CMK (cell line): Measurements from ENCODE around the gene ARFGAP3.

Experiments used
- DNase-seq: peaks from one replicate; pipeline ENCODE4 v3.0.0-alpha.2; 2010; ENCODE audit warnings: low read depth

ARFGAP3 gene

DNA sequence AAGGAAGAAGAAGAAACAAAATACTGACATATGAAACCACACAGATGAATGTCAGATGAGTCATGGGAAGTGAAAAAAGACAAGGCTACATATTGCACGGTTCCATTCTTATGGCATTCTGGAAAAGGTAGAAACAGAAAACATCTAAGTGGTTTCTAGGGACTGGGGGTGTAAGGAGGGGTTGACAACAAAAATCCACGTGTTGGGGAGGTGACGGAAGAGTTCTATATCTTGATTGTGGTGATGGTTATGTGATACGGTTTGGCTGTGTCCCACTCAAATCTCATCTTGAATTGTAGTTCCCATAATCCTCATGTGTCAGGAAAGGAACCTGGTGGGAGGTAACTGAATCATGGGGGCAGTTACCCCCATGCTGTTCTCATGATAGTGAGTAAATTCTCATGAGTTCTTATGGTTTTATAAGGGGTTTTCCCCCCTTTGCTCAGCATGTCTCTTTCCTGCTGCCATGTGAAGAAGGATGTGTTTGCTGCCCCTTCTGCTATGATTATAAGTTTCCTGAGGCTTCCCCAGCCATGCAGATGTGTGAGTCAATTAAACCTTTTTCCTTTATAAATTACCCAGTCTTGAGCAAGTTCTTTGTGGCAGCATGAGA, 6.4 kb upstream of the ARFGAP3 start:
- no peak for DNase-seq

DNA sequence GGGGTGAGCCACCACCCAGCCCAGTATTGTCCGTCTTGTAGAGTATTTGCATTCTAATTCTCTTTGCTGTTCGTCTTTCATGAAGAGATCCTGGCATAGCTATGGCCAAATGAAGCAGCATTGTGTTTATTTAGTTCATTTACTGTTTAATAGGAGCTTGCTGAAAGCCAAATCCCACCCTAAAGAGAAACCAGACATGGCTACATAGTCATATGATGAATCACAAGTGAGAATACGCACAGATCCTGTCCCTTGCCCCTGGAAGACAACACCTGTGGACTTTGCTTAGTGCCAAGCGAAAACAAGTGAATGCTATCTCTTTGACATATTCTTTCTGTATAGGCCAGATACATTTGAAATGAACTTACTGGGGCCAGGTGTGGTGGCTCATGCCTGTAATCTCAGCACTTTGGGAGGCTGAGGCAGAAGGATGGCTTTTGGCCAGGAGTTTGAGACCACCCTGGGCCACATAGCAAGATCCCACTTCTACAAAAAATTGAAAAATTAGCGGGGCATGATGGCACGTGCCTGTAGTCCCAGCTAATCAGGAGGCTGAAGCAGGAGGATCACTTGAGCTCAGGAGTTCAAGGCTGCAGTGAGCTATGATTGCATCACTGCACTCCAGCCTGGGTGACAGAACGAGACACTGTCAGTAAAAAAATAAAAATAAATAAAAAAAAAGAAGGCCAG, 5.1 kb upstream of the ARFGAP3 start:
- DNase-seq, result no peak

DNA sequence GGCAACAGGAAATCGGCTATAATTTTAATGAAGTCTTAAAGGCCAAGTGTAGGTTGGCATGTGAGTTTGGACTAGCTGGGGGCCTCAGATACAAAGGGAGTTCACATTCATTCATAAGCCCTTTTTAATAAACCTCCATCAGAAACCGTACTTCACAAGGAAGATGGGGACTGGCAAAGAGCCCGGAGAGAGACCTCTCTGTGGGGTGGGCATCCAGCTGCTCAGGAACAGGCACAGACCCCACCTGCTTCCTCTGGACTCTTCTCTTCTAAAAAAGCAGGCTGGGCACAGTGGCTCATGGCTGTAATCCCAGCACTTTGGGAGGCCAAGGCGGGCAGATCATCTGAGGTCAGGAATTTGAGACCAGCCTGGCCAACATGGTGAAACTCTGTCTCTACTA, 3.9 kb upstream of the ARFGAP3 start:
- DNase-seq, result no peak

DNA sequence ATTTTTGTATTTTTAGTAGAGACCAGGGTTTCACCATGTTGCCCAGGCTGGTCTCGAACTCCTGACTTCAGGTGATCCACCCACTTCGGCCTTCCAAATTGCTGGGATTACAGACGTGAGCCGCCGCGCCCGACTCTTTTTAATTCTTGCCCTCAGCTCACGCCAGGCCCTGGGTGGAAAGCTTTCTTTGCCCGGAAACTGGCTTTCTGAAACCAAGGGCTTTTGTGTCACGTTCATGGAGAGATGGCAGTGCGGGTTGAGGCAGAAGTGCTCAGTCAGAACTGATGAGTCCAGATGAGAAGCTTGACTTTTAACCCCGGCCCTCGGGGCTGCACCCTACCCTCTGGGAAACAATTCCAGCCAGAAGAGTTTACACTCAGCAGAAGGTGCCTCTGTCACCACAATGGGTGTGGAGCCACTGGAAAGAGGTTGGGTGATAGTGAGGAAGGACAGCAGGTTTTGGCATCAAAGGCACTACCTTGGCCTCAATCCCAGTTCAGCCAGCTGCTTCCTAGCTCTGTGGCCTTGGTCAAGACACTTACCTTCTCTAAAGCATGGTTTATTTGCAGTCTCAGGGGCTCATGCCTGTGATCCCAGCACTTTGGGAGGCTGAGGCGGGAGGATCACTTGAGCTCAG, 890 bp upstream of the ARFGAP3 start:
- DNase-seq, result no peak

DNA sequence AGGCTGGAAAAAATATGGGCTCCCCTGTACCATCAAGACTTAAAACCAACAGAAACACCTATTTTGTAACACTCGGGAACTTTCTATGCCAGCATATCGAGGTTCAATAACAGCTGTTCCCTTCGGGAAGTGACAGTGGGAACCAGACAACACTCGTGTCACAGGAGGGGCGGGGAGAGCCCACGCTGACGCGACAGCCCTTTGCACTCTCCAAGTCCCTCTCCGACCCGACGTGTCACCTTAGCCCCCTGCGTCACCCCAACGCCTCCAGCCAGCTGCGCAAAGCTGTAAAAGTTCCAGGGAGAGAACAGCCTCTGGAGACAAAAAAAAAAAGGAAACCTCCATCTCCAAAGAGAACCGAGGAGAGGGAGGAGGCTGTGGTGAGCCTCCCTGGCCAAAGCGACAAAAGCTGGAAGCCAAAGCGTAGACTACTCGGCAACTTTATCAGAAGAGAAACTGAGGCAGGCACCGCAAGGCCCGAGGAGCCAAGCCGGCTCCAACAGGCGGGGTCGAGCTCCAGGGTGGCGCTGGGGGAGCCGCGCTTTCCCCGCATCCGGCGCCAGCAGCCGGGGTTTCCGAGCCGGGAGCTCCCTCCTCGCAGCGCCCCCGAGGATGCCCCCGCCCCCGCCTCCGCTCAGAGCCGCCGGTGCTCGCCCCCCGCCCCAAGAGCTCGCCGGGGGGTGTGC, 751 bp downstream of the ARFGAP3 start:
- DNase-seq, result peak; percentile 17

DNA sequence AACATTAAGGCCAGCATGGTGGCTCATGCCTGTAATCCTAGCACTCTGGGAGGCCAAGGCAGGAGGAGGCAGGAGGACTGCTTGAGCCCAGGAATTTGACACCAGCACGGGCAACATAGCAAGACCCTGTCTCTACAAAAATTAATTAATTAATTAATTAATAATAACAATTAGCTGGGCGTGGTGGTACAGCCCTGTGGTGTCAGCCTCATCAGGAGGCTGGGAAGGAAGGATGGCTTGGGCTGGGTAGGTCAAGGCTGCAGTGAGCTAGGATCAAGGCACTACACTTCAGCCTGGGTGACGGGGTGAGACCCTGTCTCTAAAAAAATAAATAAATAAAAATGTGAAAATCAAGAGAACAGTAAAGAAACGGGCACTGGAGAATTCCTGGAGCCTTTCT, 1.4 kb downstream of the ARFGAP3 start:
- no peak for DNase-seq

DNA sequence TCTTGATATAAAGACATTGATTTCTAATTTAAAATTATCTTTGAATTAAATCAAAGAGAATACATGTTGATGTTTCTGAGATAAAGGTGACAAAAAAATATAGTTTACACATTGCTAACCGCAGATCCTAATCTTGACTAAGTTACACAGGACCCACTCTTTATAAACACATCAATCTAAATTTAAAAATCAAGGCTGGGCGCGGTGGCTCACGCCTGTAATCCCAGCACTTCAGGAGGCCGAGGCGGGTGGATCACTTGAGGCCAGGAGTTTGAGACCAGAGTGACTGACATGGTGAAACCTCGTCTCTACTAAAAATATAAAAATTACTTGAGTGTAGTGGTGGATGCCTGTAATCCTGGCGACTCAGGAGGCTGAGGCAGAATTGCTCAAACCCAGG, 1.9 kb downstream of the ARFGAP3 start:
- no peak for DNase-seq

DNA sequence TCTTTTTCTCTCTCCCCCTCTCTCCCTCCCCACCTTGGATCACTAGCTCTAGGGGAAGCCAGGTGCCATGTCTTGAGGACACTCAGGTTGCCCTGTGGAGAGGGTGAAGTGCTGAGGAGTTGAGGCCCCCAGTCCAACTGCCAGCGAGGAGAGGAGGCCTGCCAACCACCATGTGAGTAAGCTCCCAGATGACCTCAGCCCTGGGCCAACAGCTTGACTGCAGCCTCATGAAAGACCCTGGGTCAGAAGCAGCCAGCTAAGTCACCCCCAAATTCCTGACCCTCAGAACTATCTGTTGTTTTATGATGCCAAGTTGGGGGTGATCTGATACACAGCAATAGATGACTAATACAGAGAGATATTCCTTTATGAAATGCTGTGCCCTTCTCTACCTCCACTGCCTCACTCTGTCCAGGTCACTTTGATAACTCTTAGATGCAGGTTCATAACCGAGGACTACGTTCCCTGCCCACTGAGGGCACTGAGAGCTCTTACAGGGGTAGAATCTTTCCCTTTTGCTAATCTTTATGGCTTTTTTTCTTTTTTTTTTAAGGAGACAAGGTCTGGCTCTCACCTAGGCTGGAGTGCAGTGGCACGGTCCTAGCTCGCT, 8.0 kb downstream of the ARFGAP3 start:
- no peak for DNase-seq

DNA sequence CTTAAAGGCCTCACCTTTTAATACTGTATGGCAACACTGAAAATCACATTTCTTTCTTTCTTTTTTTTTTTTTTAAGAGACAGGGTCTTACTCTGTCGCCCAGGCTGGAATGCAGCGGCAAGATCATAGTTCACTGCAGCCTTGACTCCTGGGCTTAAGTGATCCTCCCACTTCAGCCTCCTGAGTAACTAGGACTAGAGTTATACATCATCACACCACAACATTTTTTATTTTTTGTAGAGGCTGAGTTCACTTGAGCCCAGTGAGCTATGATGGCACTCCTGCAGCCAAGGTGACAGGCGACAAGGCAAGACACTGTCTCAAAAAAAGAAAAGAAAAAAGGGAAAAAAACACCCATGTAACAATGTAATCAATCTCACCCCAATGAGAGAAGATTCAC, 10.0 kb downstream of the ARFGAP3 start:
- no peak for DNase-seq

DNA sequence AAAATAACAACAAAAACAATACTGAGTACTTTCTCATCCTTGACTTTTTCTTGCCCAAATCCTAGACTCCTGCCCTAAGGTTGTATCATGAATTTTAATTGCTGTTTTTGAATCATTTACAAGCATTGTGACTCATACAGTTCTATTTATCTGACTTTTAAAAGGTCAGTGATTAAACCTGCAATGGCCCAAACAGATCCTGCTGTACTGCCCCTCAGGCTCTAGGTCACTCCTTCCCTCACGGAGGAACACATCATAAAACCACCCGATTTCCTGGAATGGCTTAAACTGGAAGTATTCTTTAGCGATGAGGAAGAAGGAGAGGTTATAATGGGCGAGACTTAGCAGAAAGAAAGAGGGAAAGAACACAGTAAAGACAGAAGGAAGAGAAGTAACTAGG, 12.3 kb downstream of the ARFGAP3 start:
- no peak for DNase-seq

DNA sequence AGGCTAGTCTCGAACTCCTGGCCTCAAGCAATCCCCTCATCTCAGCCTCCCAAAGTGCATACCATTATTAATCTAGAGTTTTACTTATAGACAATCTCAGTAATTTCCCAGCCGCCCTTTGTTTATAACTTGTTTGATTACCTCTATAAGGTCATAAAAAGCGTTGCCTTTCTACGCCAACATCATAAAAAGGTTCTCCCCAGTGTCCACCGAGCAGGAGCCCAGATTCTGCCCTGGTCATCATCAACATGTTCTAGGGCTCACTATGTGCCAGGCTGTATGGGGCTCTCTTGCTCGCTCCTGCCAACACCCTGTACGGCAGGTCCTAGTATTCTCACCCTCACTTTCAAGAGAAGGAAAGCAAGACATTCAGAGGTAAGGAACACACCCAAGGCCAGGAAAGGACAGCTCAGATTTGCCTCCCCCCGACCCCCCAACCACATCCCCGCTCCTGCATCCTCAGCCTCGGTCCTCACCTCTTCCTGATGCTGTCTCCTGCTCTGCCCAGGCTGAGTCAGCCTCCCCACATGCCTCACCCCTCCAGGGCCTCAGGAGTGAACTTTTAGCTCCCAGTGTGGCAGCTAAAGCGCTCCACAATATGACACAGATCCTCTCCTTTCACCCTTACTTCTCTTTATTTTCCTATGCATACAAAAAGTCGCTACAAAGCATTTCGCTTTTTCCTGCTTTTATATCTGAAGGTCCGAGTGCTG, 14.3 kb downstream of the ARFGAP3 start:
- no peak for DNase-seq

DNA sequence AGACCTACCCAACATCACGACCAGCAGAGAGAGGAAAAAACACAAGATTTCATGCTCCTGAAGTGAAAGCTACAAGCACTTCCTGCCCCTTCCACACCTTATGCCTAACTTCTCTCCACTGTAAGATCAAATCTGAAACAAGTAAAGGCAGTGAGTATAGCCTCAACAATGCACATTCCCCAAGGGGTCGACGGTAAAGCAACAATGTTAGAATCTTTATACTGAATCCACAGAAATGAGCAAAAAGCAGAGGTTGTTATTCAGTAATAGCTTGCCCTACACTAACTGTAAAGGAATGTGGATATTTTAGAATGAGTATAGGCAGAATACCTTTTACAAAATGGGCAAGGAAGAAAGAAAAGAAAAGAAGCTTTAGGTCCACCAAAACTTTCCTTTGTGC, 15.6 kb downstream of the ARFGAP3 start:
- no peak for DNase-seq

DNA sequence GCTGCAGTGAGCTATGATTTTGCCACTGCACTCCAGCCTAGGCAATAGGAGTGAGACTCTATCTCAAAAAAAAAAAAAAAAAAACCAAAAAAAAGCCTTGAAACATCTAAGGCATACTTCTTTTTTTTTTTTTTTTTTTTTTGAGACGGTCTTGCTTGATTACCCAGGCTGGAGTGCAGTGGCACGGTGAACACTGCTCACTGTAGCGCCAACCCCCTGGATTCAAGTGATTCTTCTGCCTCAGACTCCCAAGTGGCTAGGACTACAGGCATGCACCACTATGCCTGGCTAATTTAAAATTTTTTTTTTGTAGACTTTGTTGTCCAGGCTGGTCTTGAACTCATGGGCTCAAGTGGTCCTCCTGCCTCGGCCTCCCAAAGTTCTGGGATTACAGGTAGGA, 19.5 kb downstream of the ARFGAP3 start:
- no peak for DNase-seq

DNA sequence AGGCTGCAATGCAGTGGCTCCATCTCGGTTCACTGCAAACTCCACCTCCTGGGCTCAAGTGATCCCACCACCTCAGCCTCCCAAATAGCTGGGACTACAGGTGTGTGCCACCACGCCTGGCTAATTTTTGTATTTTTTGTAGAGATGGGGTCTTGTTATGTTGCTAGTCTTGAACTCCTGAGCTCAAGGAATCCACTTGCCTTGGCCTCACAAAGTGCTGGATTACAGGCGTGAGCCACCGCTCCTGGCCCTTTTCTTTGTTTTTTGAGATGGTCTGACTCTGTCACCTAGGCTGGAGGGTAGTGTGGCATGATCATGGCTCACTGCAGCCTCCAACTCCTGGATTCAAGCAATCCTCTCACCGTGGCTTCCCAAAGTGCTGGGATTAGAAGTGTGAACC, 21.0 kb downstream of the ARFGAP3 start:
- no peak for DNase-seq

DNA sequence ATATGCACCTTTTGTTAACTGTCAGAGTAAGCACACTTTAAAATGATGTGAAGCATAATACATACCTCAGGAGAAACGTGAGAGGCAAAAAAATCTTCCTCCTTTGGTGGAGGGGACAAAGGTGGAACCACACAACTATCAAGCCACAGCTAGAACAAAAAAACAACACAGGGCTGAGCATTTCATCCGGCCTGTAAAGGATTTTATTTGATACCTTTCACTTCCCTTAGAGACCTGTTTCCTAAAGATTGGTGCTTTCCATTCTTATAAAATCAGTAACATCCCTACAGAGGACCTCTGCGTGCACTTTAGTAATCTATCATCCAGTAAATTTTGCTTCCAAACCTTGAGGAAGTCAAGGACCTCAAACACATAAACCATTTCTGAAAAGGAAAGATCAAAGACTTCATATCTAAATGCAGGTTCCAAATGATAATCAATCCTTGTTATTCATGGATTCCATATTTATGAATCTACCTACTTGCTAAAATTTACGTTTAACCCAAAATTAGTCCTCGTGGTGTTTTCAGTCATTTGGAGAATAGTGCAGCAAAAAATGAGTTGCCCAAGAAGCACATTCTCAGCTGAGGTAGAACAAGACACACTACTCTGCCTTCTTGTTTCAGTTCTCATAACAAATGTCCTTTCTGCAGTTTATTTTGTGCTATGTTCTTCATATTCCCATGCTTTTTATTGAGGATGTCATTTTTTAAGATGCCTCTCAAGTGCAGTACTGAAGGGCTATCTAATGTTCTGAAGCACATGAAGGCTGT, 22.7 kb downstream of the ARFGAP3 start:
- no peak for DNase-seq

DNA sequence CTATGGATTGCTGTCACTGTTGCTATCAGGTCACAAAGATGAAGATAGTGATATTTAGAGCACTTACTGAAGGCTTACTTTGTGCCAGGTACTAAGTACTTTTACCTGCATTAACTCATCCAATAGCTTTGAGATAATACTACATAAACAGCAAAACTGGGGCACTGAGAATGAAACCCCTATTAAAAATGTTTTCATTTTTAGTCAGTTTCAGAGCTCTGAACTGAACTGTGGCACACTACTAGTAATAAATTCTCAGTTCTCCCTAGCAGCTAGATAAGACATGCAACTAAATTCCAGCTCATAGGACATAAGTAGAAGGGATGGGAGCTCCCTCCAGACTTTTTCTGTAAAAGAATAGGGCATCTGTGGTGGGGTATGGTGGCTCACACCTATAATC, 24.0 kb downstream of the ARFGAP3 start:
- DNase-seq, result no peak

DNA sequence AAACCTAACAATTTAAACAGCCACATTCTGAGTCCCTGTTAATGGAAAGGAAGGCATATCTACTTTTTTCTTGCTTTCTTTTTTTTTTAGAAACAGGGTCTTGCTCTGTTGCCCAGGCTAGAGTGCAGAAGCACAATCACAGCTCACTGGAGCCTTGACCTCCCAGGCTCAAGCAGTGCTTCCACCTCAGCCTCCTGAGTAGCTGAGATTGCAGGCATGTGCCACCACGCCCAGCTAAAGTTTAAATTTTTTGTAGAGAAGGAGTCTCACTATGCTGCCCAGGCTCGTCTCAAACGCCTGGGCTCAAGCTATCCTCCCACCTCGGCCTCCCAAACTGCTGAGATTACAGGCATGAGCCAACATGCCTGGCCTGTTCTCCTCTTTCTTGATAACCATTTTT, 25.4 kb downstream of the ARFGAP3 start:
- no peak for DNase-seq

DNA sequence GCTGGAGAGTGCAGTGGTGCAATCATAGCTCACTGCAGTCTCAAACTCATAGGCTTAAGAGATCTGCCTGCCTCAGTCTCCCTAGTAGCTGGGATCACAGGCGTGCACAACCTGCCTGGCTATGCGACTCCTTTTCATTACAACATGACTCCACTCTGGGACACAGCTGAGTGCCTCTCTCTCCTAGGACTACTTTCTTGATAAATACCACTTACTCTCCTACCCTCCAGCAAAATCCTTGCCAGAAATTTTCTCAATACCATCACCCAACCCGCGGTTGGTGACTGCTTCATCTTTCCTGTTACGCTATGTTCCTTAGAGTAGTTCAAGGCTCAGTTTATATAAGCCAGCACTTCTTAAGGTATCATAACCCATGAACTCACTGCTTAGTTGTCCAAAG, 26.9 kb downstream of the ARFGAP3 start:
- DNase-seq, result no peak

DNA sequence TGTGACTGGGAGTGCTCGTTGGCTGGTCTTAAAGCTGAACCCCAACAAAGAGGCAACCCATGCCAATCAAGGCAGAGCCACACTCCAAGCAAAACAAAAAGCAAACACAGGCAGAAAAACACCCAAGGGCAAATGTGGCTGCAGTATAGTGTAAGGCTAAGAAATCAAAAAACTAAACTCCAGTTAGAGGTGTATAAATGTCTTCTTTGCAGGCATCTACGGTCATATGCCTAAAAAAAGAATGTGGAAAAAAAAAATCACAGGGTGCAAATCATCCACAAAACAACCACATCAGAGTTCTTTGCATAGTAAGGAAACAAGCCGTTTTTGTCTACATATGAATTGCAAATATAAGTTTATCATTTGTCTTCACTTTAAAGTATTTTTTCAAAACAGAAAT, 27.8 kb downstream of the ARFGAP3 start:
- DNase-seq, result no peak

DNA sequence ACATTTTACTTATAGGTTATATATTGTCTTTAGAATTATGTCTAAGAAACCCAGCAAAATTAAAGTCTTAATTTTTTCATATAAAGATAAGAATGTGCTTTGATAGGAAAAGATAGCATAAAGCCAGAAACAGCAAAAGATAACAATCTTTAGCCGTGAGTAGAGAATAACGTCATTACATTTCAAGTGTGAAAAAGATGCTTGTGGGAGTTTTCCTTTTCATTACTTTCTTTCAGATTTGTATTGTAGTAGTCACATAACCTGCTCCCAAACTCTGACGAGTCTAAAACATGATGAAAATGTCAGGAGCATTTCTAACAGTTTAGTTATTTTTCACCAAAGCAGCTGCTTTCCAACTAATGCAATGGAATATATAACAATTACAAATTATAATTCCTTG, 31.3 kb downstream of the ARFGAP3 start:
- DNase-seq, result no peak

DNA sequence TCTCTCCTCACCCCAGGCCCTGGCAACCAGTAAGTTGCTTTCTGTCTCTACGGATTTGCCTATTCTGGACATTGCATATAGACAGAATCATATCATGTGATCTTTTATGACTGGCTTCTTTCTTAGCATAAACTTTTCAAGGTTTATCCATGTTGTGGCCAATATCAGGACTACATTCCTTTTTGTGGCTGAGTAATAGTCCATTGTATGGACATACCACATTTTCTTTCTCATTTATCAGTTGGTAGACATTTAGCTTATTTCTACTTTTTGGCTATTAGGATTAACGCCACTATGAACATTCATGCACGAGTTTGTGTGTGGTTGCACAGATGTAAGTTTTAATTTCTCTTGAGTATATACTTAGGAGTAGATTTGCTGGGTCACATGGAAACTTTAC, 35.7 kb downstream of the ARFGAP3 start:
- no peak for DNase-seq
